Neural progenitor cell (in vitro differentiated cells): ENCODE measurements around the gene UBXN11.

Experiments used
- CTCF ChIP-seq: fragments of 200-600 bp; sonication (generic); IDR thresholded peaks from 2 replicates; pipeline ENCODE4 v1.5.1; 2017; ENCODE audit warnings: antibody characterized with exemption, mild to moderate bottlenecking
- EZH2 ChIP-seq: fragments of 200-600 bp; sonication (generic); IDR thresholded peaks from 2 replicates; pipeline ENCODE4 v1.6.1; 2017; ENCODE audit warnings: antibody characterized with exemption, mild to moderate bottlenecking, moderate library complexity

GRCh38 chr1:26307363-26307781 lies 936 bp upstream of the UBXN11 start:
- TF ChIP-seq CTCF (no peak), EZH2 (no peak)
